NCI-H187 treated with DMSO at 0.1 percent for 48 hours (cell line): ENCODE data around the gene ABHD2.
A peak's percentile ranks its signal among the peaks of the same experiment; 100 is the strongest.
"Not testable (repeated sequence)": the region's sequence is repeated elsewhere in the genome, so short reads cannot be mapped to it uniquely, and the experiment has no call there.

Experiments used
- DNase-seq: peaks from one replicate; lab custom pipeline; 2025; lab: John Stamatoyannopoulos, UW

The ABHD2 gene, protein sequence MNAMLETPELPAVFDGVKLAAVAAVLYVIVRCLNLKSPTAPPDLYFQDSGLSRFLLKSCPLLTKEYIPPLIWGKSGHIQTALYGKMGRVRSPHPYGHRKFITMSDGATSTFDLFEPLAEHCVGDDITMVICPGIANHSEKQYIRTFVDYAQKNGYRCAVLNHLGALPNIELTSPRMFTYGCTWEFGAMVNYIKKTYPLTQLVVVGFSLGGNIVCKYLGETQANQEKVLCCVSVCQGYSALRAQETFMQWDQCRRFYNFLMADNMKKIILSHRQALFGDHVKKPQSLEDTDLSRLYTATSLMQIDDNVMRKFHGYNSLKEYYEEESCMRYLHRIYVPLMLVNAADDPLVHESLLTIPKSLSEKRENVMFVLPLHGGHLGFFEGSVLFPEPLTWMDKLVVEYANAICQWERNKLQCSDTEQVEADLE

DNA sequence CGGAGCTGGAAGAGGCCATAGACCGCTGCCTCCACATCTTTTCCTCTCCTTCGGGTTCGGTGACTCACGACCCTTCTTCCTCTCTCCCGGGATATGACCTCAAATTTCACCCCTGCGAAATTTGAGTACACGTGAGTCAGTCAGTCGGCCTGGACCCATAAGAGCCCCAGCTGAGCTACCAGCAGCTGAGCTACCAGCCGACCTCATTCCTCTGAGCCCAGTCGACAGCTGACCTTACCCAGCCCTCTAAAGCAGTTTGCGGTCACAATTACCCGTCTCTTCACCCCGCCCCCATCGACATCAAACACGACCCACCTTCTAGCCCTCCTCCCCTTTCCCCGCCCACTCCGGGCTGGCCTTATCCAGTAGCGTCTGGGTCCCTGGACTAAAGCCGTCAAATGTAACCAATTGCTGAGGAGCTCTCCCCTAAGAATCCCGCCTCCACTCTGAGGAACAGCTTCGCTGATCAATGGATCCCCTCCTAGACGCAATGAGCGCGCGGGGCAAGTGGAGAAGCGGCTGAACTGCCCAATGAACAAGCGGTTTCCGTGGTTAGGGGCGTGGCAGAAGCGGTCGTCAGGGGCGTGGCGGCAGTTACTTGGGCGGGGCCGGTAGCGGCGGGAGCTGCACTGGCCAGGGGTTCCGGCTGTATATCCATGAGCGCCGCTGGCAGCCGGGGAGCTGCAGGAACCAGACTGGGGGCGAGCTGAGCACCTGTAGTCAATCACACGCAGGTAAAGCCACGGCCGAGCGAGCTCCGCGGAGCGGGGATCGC is at the start of gene ABHD2:
ABHD2 (plus strand) TSS at position 627 of the 775 bp plus-strand sequence. CDS start 27,872 bp downstream, outside the sequence.
- peak; percentile 97 for DNase-seq

DNA sequence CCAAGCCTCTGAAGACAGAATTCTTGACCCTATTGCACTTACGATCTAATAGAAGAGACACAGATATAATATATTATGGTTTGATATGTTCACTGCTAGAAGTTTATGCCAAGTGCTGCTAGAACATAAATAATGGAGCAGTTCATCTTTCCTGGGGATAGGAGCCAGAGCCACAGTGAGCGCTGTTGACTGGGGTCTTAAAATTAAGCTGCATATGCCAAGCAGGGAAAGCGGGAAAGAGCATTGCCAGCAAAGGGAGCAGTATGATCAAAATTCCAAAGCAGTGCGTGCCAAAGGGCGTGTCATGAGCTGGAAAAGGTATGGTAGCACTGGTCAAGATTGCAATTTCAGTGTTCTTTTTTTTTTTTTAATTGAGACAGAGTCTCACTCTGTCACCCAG is 49.1 kb upstream of the ABHD2 start:
- DNase-seq, result no peak

DNA sequence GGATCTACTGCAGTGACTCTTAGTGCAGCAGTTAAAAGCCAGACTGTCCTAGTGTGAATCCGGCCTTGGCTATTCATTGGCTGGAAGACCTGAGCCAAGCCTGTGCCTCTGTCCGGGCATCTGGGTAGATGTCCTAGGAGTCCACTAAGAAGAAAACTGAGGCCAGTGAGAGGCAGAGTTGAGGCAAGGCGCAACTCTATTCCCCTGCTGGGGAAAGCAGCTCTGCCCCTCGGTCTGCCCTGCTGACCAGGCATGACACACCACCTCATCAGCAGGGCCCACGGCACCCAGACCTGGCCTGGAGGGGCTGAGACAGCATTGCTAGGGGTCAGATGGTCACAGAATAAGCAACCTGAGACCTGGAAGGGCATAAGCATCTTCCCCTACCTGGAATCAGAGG is 46.7 kb upstream of the ABHD2 start:
- no peak for DNase-seq

DNA sequence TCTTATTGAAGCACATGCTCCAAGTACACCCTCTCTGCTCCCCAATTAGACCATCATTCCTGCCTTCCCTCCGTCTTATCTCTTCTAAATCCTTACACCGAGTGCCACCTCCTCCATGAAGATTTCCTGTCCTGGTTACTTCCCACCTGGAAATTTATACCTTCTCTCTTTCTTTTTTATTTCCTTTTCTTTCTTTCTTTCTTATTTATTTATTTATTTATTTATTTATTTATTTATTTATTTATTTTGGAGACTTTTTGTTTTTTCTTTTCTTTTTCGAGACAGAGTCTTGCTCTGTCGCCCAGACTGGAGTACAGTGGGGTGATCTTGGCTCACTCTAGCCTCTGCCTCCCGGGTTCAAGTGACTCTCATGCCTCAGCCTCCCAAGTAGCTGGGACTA is 45.9 kb upstream of the ABHD2 start:
- no peak for DNase-seq

DNA sequence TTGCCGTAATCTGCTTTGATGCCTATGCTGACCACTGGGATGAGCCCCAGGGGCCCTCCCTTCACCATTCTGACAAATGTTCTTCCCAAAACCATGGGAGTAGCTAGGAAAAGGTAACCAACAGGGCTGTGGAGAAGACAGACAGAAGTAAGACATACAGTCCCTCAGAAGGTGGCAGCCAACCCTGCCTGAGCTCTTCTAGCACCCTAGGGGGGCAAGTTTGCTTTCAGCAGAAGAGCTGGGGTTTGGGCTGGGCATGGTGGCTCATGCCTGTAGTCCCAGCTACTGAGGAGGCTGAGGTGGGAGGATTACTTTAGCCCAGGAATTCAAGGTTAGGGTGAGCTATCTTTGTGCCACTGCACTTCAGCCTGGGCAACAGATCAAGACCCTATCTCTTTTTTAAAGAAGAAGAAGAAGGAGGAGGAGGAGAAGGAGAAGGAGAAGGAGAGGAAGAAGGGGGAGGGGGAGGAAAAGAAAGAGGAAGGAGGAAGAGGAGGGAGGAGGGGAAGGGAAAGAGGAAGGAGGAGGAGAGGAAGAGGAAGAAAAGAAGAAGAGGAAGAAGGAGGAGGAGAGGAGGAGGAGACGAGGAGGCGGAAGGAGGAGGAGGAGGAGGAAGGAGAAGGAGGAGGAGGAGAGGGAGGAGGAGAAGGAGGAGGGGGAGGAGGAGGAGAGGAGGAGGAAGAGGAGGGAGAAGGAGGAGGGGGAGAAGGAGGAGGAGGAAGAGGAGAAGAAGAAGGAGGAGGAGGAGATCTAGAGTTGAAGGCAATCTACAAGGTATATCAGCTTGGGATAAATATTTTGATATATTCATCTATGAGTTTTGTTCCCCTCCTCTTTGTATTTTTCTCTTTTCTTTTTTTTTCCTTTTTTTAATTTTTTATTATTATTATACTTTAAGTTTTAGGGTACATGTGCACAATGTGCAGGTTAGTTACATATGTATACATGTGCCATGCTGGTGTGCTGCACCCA is 44.9 kb upstream of the ABHD2 start:
- no peak for DNase-seq

DNA sequence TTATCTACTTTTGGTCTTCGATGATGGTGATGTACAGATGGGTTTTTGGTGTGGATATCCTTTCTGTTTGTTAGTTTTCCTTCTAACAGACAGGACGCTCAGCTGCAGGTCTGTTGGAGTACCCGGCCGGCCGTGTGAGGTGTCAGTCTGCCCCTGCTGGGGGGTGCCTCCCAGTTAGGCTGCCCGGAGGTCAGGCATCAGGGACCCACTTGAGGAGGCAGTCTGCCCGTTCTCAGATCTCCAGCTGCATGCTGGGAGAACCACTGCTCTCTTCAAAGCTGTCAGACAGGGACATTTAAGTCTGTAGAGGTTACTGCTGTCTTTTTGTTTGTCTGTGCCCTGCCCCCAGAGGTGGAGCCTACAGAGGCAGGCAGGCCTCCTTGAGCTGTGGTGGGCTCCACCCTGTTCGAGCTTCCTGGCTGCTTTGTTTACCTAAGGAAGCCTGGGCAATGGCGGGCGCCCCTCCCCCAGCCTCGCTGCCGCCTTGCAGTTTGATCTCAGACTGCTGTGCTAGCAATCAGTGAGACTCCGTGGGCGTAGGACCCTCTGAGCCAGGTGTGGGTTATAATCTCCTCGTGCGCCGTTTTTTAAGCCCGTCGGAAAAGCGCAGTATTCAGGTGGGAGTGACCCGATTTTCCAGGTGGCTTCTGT is 39.1 kb upstream of the ABHD2 start:
- DNase-seq, result not testable (repeated sequence)

DNA sequence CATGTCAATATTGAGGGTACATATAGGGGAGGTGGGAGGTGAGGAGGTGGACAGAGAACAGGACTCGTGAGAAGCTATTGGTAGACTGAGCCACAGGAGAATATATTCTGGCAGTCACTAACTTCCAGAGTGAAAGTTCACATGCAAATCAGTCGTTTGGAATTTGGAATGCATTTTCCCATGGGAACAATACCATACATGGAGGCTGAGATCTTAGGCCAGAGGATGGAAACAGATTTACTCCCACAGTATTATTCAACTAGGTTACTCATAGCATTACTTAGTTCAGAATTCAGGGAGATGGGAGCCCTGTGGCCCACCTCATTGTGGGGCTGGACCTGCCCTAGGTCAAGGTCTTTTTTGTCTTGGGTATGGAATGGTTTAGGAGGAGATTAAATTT is 36.4 kb upstream of the ABHD2 start:
- no peak for DNase-seq

DNA sequence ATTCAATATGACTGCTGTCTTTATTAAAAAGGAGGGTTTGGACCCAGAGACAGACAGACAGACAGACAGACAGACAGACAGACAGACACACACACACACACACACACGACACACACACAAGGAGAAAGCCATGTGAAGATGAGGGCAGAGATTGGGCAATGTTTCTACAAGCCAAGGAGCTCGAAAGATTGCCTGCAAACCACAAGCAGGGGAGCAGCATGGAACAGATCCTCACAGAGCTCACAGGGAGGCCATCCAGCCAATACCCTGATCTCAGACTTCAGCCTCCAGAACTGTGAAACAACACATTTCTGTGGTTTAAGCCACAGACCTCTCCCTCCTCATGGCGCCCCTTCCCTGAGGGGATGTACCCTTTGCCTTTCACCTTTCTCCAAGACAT is 35.8 kb upstream of the ABHD2 start:
- DNase-seq, result no peak

DNA sequence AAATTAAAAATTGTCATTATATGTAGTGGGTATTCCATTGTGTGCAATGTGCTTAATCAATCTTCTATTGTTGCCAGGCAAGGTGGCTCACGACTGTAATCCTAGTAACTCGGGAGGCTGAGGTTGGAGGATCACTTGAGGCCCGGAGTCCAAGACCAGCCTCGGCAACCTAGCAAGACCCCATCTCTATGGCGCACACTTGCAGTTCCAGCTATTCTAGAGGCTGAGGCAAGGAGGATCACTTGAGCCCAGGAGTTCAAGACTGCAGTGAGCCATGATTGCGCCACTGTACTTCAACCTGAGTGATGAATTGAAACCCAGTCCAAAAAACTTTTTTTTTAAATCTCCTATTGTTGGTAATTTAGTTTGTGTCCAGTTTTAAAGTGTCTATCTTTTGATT is 33.4 kb upstream of the ABHD2 start:
- DNase-seq, result no peak

DNA sequence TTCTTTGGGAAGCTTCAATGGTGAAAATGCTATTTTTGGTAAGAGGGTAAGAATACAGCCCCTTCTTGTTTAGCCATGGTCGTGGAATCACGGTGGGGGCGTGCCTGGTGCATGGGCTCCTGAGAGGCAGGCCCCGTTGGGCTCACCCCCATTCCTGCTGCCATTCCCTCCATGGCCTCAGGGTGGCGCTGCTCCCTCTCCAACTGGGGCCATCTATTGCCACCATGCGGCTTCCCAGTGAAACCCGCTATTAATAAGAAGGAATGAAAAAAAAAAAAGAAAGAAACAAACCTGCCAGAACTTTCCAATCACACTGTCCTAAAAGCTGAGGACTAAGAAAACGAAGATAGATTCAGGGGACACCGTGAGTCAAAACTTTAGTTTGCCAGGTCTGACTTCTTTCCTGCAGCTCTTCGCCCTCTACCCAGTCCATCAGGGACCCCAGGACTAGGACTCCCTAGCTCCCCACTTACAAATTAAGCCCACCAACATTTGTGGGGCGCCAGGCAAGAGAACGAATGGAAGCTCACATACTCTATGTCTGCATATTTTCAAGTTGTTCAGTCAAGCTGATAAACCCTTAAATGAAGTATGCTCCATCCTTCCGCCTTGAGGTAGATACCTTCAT is 30.6 kb upstream of the ABHD2 start:
- no peak for DNase-seq

DNA sequence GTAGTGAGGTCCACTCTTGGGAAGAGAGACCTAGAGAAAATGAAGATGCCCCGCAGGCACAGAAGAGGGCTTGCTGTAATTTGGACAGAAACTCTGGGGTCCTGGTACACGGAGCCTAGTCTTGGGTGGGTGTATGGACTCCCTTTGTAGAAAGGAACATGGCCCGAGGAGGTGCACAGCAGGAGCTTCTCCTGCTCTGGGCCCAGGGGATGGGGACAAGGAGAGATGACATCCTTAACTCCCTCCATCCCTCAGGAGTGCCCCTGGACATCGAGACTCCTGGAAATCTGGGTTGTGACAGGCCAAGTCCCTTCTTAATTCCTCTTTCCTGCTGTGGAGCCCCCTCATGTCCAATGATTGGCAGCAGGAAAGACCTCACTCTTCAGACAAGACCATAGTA is 29.9 kb upstream of the ABHD2 start:
- no peak for DNase-seq

DNA sequence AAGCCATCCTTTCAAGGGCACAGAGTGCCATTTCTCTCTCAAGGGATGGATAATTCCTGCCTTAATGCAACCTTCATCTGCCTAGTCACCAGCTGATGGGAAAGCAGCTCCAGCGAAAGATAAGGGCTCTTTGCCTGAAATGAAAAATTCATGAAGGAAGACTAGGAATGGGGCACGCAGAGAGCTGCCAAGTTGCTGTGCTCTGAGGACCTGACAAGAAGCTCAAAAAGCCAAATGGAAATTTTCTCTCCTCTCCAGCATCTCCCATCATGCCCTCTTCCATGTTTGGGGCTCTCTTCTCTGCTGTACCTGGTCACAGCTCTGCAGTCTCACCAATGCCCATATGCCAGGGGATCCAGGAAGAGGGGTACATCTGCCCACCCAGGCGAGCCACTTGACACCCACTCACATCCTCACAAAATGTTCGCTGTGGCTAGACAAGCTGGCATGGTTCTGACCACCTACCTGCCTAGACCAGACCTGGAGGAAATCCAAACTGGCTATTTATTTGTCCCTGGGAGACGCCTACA is 29.3 kb upstream of the ABHD2 start:
- no peak for DNase-seq

DNA sequence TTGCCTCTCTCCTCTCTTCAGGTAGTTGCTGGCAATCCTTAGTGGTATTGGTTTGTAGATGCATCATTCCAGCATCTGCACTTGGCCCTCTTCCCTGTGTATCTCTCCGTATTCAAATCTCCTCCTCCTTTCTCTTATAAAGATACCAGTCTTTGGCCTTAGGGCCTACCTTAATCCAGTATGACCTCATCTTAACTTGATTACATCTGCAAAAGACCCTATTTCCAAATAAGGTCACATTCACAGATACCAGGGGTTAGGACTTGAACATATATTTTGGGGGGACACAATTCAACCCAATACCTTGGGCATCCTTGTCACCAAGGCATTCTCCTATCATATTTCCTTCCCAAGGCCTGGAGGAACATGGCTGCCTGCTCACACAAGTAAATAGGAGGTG is 22.0 kb upstream of the ABHD2 start:
- no peak for DNase-seq

DNA sequence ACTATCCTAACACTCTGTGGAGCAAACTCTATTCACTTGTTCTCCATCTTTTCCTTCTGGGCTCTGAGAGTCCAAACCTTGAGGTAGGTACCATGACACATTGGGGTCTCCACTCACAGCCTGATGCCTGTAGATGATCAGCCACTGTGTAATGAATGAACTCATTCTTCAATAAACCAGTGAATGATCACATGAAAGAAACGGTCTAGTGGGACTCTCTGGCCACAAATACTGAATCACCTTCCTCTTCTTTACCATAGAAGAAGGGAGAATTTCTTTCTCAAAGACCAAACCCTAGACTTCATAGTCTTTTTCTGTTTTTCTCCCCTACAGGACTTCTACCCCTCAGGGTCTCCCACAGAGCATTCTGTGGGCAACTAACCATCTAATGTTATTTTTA is 20.5 kb upstream of the ABHD2 start:
- no peak for DNase-seq

DNA sequence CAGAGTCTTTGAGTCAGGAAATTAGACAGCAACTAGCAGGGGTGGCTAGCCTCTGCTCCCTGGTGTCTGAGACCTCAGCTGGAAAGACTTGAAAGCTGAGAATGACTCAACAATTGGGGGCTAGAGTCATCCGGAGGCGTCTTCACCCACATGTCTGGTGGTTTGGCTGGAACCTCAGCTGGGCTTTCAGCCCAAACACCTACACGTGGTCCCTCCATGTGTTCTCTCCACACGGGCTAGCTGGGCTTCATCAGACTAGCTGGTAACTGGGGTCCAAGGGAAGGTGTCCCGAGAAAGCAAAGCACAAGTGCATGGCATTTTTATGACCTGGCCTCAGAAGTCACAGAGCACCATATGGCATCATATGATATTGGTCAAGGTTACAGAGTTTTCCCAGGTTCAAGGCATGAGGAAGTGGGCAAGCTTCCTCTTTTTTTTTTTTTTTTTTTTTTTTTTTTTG is 19.9 kb upstream of the ABHD2 start:
- DNase-seq, result no peak

DNA sequence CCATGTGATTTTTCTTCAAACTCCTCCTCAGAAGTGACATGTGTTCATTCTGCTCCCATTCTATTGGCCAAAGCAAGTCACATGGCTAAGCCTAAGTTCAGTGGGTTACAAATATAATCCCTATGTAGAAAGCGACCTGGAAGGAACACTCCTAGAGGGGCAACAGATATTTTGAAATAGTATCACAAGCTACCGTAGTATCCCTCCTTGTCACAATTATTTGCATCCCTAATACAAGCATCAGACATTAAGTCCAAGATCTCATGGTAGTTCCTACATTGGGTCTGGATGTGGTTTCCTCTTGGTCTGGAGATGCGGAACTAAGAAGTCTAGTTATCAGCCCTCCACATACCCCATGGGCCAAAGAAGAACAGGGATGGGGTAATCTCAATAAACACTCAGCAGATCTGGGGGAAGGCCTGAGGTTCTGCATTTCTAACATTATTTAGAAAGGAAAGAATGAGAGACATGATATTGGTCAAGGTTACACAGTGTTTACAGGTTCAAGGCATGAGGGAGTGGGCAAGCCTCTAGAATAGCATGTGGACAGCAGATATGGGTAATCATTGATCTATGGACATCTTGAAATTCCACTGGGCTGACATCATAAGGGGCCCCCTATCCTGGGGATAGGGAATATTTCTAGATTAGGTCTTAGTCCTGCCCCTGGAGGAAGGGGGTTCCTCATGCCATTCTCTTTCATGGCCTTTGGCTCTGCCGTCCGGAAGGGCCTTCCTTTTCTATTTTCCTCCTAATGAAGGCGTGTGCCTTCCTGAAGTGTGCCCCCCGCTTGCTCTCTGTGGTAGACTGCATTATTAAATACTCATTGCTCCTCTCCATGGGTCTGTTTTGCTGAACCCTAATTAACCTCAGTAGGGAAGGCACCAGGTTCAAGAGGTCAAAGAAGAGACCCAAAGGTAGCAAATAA is 17.8 kb upstream of the ABHD2 start:
- no peak for DNase-seq

DNA sequence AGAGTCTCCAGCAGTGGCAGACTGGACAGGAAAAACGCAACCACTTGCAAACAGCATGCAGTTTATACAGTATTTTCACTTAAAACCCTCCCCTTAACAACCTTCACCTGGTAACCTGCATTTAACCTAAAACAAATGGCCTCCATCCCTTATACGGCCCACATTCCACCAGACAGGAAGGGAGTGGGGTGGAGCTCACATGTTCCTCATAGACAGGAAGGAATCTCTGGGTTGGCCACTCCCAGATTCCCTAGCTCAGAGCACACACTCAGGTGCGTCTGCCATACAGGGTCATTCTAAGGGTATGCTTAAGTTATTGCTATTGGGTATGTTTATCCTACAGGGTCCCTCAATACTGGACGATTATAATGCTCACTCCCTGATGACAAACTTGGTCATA is 16.8 kb upstream of the ABHD2 start:
- DNase-seq, result no peak

DNA sequence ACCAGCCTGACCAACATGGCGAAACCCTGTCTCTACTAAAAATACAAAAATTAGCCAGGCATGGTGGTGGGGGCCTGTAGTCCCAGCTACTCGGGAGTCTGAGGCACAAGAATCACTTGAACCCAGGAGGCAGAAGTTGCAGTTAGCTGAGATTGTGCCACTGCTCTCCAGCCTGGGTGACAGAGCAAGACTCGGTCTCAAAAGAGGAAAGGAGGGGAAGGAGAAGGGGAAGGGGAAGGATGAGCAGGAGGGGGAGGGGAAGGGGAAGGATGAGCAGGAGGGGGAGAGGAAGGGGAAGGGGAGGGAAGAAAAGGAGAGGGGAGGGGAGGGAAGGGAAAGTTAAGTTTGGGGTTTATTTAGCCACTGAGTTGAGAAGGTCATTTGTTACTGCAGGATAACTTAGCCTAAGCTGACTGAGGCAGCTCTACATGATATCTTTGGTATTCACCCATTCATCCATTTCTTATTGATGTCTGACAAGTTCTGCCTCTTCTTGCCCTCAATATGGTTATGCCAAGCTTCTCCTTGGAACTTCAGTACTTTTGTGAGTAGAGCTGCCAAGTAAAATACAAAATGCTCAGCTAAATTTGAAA is 15.9 kb upstream of the ABHD2 start:
- no peak for DNase-seq

DNA sequence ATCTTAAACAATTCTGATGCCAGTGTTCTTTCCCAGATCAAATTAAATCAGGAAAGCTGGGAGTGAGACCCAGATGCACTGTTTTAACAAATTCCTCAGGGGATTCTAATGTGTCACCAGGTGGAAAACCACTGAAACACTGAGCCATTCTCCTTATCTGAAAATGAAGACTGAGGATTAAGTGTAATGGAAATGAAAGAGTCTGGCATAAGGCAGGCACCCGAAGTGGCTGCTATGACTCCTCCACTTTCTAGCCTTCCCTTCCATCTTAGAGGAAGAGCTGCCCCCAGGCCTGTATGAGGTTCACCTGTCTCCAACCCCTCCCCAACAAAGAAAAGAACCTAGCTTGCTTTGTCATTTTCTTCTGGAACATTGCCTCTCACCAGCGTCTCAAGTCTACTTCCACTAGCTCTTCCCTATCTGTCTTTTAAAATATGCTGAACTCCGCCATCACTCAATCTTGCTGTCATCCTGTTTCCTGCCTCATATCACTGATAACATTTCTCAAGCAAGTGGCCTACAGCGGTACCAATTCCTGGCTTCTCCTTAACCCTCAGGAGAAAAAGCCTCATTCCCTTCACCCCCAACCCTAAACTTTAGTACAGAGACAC is 13.7 kb upstream of the ABHD2 start:
- DNase-seq, result no peak
